ENCODE results near the gene BABAM2.

DNA sequence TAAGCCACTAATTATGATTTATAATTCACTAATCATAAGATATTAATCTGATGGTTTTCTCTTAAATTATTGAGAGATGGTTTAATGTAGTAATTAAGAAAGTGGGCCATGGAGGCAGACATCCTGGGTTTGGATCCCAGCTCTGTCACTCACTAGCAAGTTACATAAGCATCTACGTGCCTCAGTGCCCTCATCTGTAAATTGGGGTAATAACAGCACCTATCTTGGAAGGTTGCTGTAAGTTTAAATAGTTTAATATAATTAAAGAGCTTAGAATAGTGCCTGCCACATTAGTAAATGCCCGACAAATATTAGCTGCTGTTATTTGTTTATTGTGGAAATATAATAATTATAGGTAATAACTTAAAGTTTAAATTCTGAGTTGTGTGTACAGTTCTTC, 30.9 kb downstream of the BABAM2 start:
- TF ChIP-seq, protein P1, sequence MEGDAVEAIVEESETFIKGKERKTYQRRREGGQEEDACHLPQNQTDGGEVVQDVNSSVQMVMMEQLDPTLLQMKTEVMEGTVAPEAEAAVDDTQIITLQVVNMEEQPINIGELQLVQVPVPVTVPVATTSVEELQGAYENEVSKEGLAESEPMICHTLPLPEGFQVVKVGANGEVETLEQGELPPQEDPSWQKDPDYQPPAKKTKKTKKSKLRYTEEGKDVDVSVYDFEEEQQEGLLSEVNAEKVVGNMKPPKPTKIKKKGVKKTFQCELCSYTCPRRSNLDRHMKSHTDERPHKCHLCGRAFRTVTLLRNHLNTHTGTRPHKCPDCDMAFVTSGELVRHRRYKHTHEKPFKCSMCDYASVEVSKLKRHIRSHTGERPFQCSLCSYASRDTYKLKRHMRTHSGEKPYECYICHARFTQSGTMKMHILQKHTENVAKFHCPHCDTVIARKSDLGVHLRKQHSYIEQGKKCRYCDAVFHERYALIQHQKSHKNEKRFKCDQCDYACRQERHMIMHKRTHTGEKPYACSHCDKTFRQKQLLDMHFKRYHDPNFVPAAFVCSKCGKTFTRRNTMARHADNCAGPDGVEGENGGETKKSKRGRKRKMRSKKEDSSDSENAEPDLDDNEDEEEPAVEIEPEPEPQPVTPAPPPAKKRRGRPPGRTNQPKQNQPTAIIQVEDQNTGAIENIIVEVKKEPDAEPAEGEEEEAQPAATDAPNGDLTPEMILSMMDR (IDR thresholded peaks at IDR 0.05), result no peak
- TF ChIP-seq POLR2A (IDR thresholded peaks at IDR 0.05), result no peak

All from right lobe of liver (tissue), 4 donors.